GM12878 (cell line): ENCODE results near the gene CHRNG.

Experiments
- POLR2A ChIP-seq: IDR thresholded peaks from 2 replicates; pipeline ENCODE4 v1.6.1; 2011; ENCODE audit warnings: low read depth, mild to moderate bottlenecking, low read length
- SMARCA5 ChIP-seq: fragments of 450-650 bp; IDR thresholded peaks from 2 replicates; pipeline ENCODE4 v1.6.1; 2017; ENCODE audit warnings: mild to moderate bottlenecking
- SMC3 ChIP-seq: IDR thresholded peaks from 2 replicates; pipeline ENCODE4 v1.6.1; 2011; ENCODE audit warnings: low read length, improper control_type of control experiment, borderline replicate concordance
- TF ChIP-seq, protein P1 (sequence below): IDR thresholded peaks from 2 replicates; pipeline ENCODE4 v1.6.1; 2011; ENCODE audit warnings: borderline replicate concordance, low read depth, mild to moderate bottlenecking, moderate library complexity, mixed read lengths, low read length; ENCODE audit not compliant: insufficient read depth; ENCODE audit errors: extremely low read length

GRCh38 chr2:232575404-232575746, 35.9 kb downstream of the CHRNG start:
- TF ChIP-seq SMARCA5 (no peak), POLR2A (no peak), SMC3 (no peak)
- TF ChIP-seq, protein P1, sequence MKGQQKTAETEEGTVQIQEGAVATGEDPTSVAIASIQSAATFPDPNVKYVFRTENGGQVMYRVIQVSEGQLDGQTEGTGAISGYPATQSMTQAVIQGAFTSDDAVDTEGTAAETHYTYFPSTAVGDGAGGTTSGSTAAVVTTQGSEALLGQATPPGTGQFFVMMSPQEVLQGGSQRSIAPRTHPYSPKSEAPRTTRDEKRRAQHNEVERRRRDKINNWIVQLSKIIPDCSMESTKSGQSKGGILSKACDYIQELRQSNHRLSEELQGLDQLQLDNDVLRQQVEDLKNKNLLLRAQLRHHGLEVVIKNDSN, result no peak
